Adrenal gland (tissue), 12 donors: ENCODE measurements around the gene TRIP6. TPM values are rescaled to one million over a fixed set of nuclear protein-coding genes. Genes with fewer than 3 reads are reported as not detected.
"Not testable (repeated sequence)": the region's sequence is repeated elsewhere in the genome, so short reads cannot be mapped to it uniquely, and the experiment has no call there.

ENCODE experiments used
- DNase-seq, 7 donors: peaks; one replicate each; pipeline ENCODE4 v3.0.0-alpha.2; 2019 to 2020
- H3K27ac ChIP-seq, 5 donors: fragments of 200-600 bp; sonication (generic) in 4 of 5; 1 replicate in 3 of 5; 2 replicates in 2 of 5; pipeline versions ENCODE4 v1.5.1 to v1.8.0; 2016 to 2020; ENCODE audit warnings: mild to moderate bottlenecking in 1 of 5
- H3K27me3 ChIP-seq: fragments of 200-600 bp; 2 replicates; pipeline ENCODE4 v1.8.0; 2021
- H3K36me3 ChIP-seq, 2 donors: fragments of 200-600 bp; replicated peaks in 1 of 2; 1 replicate in 1 of 2; 2 replicates in 1 of 2; pipeline versions ENCODE4 v1.5.1 to v1.8.0; 2018 to 2022
- H3K4me1 ChIP-seq, 2 donors: fragments of 200-600 bp; replicated peaks in 1 of 2; 1 replicate in 1 of 2; 2 replicates in 1 of 2; pipeline versions ENCODE4 v1.5.1 to v1.8.0; 2018 to 2021
- H3K4me3 ChIP-seq, 4 donors: fragments of 200-600 bp; sonication (generic) in 3 of 4; one replicate each; pipeline ENCODE4 v1.5.1; 2016 to 2018
- H3K9me3 ChIP-seq, 3 donors: fragments of 200-600 bp; sonication (generic) in 1 of 3; replicated peaks in 1 of 3; 1 replicate in 2 of 3; 2 replicates in 1 of 3; pipeline versions ENCODE4 v1.5.1 to v1.8.0; 2016 to 2021
- POLR2A ChIP-seq, 2 donors: fragments of 450-650 bp; IDR thresholded peaks; one replicate each; pipeline ENCODE4 v1.6.1; 2017; ENCODE audit warnings: antibody characterized with exemption in 2 of 2, mild to moderate bottlenecking in 2 of 2, moderate library complexity in 1 of 2
- WGBS, 4 donors: extraction: QIAGEN DNeasy Blood & Tissue Kit in 2 of 4; methylation state at CpG; one replicate each; pipeline versions ENCODE4 v1.1.5 to v1.1.7; 2013 to 2017; 5-methylcytosine and 5-hydroxymethylcytosine counted together
- intact Hi-C, 2 donors: fragments of 100-400 bp; cut with DNase I; formaldehyde crosslinking; loops; one replicate each; pipeline versions ENCODE4 v1.14.1 to v1.15.0; 2022 to 2023
- polyA plus RNA-seq, 3 donors: library from polyadenylated mRNA; stranded (reverse); fragments of 200-250 nt in 2 of 3; fragments of 350-450 nt in 1 of 3; fragmentation: Illumina TruSeq in 1 of 3; extraction: RNeasy Lipid Tissue Mini Kit (QIAGEN cat#74804) in 1 of 3; gene quantifications; one replicate each; pipeline ENCODE4 v1.2.3, GENCODE V29; 2013 to 2014
- total RNA-seq, 9 donors: library from RNA; depleted of rRNA in 4 of 9; stranded (reverse); fragments of >200 nt in 4 of 9; fragments of 120-200 nt in 1 of 9; fragmentation: NEBNext Ultra II Directional in 1 of 9; extraction: Animal tissue kit (Norgen Biotek cat#: 25700) in 1 of 9; gene quantifications; one replicate each; pipeline versions ENCODE4 v1.1.0 to v1.2.4, GENCODE V29; 2013 to 2023
- TF ChIP-seq, protein P1 (sequence below), 6 experiments: fragments of 450-650 bp in 4 of 6; fragments of 200-600 bp in 2 of 6; sonication (generic) in 1 of 6; IDR thresholded peaks; 1 replicate in 5 of 6; 2 replicates in 1 of 6; pipeline versions ENCODE4 v1.5.1 to v1.8.0; 2016 to 2021; ENCODE audit warnings: antibody characterized with exemption in 6 of 6, mild to moderate bottlenecking in 2 of 6, moderate library complexity in 1 of 6
- donor health status: healthy with polysubstance abuse.
- donor health status: Bipolar disorder and iron deficiency.
- donor health status: DM: yes; HTN: yes; CAD: no.
- donor health status: DM: no; HTN: no; CAD: no.
- donor health status: DM: no; HTN: no; CAD: no.
- donor health status: DM: yes; HTN: yes; CAD: no.

Gene TRIP6
- total and polyA plus RNA-seq, 12 donors: 6.1 to 105 (median 69.2) TPM

DNA sequence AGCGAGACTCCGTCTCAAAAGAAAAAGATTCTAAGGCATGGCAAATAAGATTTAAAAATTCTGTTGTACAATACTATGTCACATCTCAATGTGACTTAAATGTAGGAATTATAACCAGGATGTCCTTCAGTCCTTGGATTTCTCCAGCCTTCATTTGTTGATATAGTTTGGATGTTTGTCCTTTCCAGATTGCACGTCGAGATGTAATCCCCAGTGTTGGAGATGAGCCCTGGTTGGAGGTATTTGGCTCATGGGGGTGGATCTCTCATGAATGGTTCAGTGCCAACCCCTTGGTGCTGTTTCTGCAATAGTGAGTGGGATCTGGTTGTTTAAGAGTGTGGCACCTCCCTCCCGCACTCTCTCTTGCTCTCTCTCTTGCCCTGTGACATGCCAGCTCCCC is 41.3 kb downstream of the TRIP6 start:
- no peaks in the 10 kb centered on the region for H3K9me3 ChIP-seq
- no peaks in the 10 kb centered on the region for H3K4me1 ChIP-seq
- no peak overlapping the region for H3K27ac ChIP-seq
- TF ChIP-seq, protein P1, sequence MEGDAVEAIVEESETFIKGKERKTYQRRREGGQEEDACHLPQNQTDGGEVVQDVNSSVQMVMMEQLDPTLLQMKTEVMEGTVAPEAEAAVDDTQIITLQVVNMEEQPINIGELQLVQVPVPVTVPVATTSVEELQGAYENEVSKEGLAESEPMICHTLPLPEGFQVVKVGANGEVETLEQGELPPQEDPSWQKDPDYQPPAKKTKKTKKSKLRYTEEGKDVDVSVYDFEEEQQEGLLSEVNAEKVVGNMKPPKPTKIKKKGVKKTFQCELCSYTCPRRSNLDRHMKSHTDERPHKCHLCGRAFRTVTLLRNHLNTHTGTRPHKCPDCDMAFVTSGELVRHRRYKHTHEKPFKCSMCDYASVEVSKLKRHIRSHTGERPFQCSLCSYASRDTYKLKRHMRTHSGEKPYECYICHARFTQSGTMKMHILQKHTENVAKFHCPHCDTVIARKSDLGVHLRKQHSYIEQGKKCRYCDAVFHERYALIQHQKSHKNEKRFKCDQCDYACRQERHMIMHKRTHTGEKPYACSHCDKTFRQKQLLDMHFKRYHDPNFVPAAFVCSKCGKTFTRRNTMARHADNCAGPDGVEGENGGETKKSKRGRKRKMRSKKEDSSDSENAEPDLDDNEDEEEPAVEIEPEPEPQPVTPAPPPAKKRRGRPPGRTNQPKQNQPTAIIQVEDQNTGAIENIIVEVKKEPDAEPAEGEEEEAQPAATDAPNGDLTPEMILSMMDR (IDR thresholded peaks at IDR 0.05): no peak
- no peak for TF ChIP-seq POLR2A (IDR thresholded peaks at IDR 0.05)
- no peak overlapping the region for H3K4me3 ChIP-seq
- H3K27me3 ChIP-seq: no peaks in the 10 kb centered on the region
- WGBS, 4 donors: 90 to 98% (median 93%) methylated on average over 5 of the region's 5 CpGs
- H3K36me3 ChIP-seq: no peaks in the 10 kb centered on the region
- intact Hi-C loops: no loop called here
- no peak for DNase-seq

DNA sequence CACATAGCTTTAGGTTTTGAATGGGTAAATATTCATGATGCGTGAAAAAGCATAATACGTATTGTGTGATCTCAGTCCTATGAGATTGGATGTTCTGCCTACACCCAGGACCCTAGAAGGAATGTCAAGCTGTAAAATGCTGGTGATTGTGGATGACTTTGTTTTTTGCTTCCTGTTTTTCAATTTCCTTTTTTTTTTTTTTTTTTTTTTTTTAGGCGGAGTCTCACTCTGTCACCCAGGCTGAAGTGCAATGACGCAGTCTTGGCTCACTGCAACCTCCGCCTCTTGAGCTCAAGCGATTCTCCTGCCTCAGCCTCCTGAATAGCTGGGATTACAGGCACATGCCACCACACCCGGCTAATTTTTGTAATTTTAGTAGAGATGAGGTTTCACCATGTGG is 43.3 kb downstream of the TRIP6 start:
- H3K27me3 ChIP-seq, H3K9me3 ChIP-seq, H3K4me3 ChIP-seq, H3K4me1 ChIP-seq, intact Hi-C loops, H3K27ac ChIP-seq, H3K36me3 ChIP-seq: not testable (repeated sequence)
- 73 to 87% (median 82%) methylated on average over 7 of the region's 7 CpGs for WGBS, 4 donors
- peak in 2 of 7 donors; percentile 12 to 18 for DNase-seq

DNA sequence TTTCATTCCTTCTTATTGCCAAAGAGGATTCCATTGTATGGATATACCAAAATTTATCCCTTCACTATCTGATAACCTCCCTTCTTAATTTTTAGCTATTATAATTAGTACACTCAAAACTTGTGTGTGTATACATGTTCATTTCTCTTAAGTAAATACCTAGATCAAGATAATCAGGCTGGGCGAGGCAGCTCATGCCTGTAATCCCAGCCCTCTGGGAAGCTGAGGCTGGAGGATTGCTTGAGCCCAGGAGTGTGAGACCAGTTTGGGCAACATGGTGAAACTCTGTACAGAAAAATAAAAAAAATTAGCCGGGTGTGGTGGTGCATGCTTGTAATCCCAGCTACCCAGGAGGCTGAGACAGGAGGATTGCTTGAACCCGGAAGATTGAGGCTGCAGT is 44.3 kb downstream of the TRIP6 start:
- no peak for DNase-seq
- H3K4me3 ChIP-seq: no peak overlapping the region
- intact Hi-C loops: no loop called here
- H3K36me3 ChIP-seq: no peaks in the 10 kb centered on the region
- WGBS, 4 donors: 71 to 97% (median 86%) methylated on average over 2 to 3 of the region's 3 CpGs
- no peak overlapping the region for H3K27ac ChIP-seq
- no peaks in the 10 kb centered on the region for H3K9me3 ChIP-seq
- no peak for TF ChIP-seq POLR2A (IDR thresholded peaks at IDR 0.05)
- TF ChIP-seq, protein P1 (IDR thresholded peaks at IDR 0.05): no peak
- no peaks in the 10 kb centered on the region for H3K4me1 ChIP-seq
- no peaks in the 10 kb centered on the region for H3K27me3 ChIP-seq

DNA sequence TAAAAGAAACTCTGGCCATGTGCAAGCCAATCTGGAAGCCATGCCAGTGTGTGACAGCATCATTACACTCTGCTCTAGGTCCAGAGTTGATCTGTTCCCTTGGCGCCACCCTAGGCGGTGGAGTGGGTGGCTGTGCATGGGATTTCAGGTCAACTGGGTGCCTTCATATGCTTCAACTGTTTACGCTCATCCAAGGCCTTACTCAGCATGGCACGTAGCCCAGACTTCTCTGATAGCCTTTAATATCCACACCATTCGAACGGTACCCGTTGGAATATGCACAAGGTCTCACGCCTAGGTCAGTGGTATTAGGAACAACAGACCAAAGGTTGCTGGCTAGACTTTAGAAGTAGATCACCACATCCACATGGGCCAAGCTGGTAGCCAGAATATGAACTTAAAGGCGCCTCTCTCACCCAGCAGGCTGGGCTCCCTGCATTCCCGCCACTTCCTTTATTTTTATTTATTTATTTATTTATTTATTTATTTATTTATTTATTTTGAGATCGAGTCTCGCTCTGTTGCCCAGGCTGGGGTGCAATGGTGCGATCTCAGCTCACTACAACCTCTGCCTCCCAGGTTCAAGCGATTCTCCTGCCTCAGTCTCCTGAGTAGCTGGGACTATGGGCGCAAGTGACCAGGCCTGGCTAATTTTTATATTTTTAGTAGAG is 47.2 kb downstream of the TRIP6 start:
- no peaks in the 10 kb centered on the region for H3K9me3 ChIP-seq
- no peak for TF ChIP-seq POLR2A (IDR thresholded peaks at IDR 0.05)
- TF ChIP-seq, protein P1 (IDR thresholded peaks at IDR 0.05): no peak
- intact Hi-C loops: no loop called here
- H3K4me3 ChIP-seq: no peak overlapping the region
- H3K27ac ChIP-seq: no peak overlapping the region
- no peaks in the 10 kb centered on the region for H3K4me1 ChIP-seq
- 73 to 80% (median 78%) methylated on average over 14 to 15 of the region's 15 CpGs for WGBS, 4 donors
- no peaks in the 10 kb centered on the region for H3K27me3 ChIP-seq
- no peaks in the 10 kb centered on the region for H3K36me3 ChIP-seq
- peak in 4 of 7 donors; percentile 21 to 41 (median 24) for DNase-seq

DNA sequence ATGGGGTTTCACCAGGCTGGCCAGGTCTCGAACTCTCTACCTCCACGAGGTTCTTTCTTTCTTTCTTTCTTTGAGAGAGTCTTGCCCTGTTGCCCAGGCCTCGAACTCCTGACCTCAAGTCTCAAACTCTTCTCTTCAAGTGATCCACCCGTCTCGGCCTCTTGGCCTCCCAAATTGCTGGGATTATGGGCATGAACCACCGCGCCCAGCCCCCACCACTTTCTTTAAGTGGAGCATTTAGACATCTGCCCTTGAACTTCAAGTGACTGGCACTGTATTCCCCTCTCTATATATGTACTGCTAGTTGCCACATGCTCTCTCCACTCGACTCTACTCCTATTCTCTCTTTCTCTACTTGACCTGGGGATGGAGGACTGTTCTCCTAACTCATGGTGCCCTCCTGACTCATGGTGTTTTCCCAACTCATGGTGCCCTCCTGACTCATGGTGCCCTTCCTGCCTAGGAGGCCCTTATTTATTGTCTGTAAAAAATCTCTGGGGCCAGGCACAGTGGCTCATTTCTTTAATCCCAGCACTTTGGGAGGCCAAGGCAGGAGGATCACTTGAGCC is 47.8 kb downstream of the TRIP6 start:
- intact Hi-C loops: no loop called here
- no peaks in the 10 kb centered on the region for H3K4me1 ChIP-seq
- no peaks in the 10 kb centered on the region for H3K9me3 ChIP-seq
- no peaks in the 10 kb centered on the region for H3K27me3 ChIP-seq
- TF ChIP-seq POLR2A (IDR thresholded peaks at IDR 0.05): no peak
- TF ChIP-seq, protein P1 (IDR thresholded peaks at IDR 0.05): no peak
- no peak overlapping the region for H3K27ac ChIP-seq
- 77 to 83% (median 81%) methylated on average over 8 of the region's 8 CpGs for WGBS, 4 donors
- DNase-seq: no peak
- H3K36me3 ChIP-seq: no peaks in the 10 kb centered on the region
- H3K4me3 ChIP-seq: no peak overlapping the region

DNA sequence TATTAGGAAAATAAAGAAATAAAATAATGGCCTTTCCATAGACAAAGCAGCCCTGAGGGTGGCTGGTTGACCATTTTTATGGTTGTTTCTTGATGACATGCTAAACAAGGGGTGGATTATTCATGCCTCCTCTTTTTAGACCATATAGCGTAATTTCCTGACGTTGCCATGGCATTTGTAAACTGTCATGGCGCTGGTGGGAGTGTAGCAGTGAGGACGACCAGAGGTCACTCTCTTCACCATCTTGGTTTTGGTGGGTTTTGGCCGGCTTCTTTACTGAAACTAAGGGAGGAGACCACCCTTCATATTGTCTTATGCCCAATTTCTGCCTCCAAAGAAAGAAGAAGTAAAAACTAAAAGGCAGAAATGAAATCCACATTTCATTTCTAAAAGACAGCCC is 52.1 kb downstream of the TRIP6 start:
- DNase-seq, intact Hi-C loops, H3K27ac ChIP-seq, H3K4me3 ChIP-seq, H3K36me3 ChIP-seq, H3K9me3 ChIP-seq, H3K27me3 ChIP-seq, H3K4me1 ChIP-seq: not testable (repeated sequence)
- 81 to 89% (median 85%) methylated on average over 5 of the region's 5 CpGs for WGBS, 4 donors

DNA sequence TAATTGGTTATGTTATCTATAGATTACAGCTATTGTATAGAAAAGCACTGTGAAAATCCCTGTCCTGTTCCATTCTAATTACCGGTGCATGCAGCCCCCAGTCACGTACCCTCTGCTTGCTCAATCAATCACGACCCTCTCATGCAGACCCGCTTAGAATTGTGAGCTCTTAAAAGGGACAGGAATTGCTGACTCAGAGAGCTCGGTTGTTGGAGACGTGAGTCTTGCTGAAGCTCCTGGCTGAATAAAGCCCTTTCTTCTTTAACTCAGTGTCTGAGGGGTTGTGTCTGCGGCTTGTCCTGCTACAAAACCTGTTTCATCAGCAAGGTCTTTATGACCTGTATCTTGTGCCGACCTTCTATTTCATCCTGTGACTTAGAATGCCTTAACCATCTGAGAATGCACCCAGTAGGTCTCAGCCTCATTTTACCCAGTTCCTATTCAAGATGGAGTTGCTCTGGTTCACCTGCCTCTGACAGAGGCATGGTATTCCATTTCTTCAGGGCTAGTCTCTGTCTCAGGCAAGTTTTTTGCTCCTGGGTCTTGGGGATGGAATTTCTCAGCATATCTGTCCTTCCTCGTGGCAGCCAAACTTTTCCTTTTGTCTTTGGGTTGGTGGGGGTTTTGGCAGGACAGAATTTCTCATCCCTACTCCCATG is 52.7 kb downstream of the TRIP6 start:
- H3K36me3 ChIP-seq, intact Hi-C loops, H3K27me3 ChIP-seq, H3K27ac ChIP-seq, H3K4me1 ChIP-seq, DNase-seq, H3K4me3 ChIP-seq, H3K9me3 ChIP-seq: not testable (repeated sequence)
- 65 to 76% (median 74%) methylated on average over 8 to 9 of the region's 9 CpGs for WGBS, 4 donors
